SK-N-SH (cell line): ENCODE results near the gene NAPG. TPM values are rescaled to one million over a fixed set of nuclear protein-coding genes. Genes with fewer than 3 reads are reported as not detected.

ENCODE experiments used
- CTCF ChIA-PET: fragments of 300-600, 350-600 bp; formaldehyde crosslinking; extraction: SDS; loops from one replicate; lab custom pipeline; 2021; lab: Yijun Ruan, JAX
- POLR2A ChIA-PET: fragments of 350-600 bp; sonication (Branson Sonifier 250); formaldehyde crosslinking; extraction: SDS; loops from one replicate; lab custom pipeline; 2020; ENCODE audit warnings: antibody characterized with exemption, inconsistent platforms; lab: Yijun Ruan, JAX
- DNase-seq: peaks from one replicate; pipeline ENCODE4 v3.0.0; 2012
- H2AFZ ChIP-seq: fragments of 200-600 bp; sonication (generic); 2 replicates; pipeline ENCODE4 v1.8.1; 2016; ENCODE audit warnings: antibody characterized with exemption, mild to moderate bottlenecking, low read depth
- H3F3A ChIP-seq: fragments of 200-600 bp; sonication (generic); replicated peaks from 2 replicates; pipeline ENCODE3; 2016; ENCODE audit warnings: antibody characterized with exemption, mild to moderate bottlenecking; ENCODE audit not compliant: insufficient read depth
- H3K27ac ChIP-seq, 2 experiments: fragments of 200-500 bp in 1 of 2; fragments of 200-600 bp in 1 of 2; sonication (Bioruptor generic) in 1 of 2; sonication (generic), shearing (Covaris generic) in 1 of 2; 2 replicates each; pipeline versions ENCODE4 v1.5.1 to v1.6.1; 2014 to 2016; ENCODE audit warnings: low read depth in 2 of 2, inconsistent platforms in 1 of 2, low read length in 1 of 2, mild to moderate bottlenecking in 1 of 2, mixed read lengths in 1 of 2
- H3K27me3 ChIP-seq: fragments of 200-600 bp; sonication (generic), shearing (Covaris generic); 2 replicates; pipeline ENCODE4 v1.6.1; 2016; ENCODE audit warnings: mixed run types; ENCODE audit not compliant: insufficient read depth
- H3K36me3 ChIP-seq, 2 experiments: fragments of 200-500 bp in 1 of 2; fragments of 200-600 bp in 1 of 2; sonication (Bioruptor generic) in 1 of 2; sonication (generic) in 1 of 2; replicated peaks in 1 of 2; 2 replicates each; pipeline versions ENCODE3 to v1.5.1; 2014 to 2016; ENCODE audit warnings: low read length in 1 of 2, mild to moderate bottlenecking in 1 of 2; ENCODE audit not compliant: insufficient read depth in 2 of 2, control insufficient read depth in 1 of 2
- H3K4me1 ChIP-seq, 2 experiments: fragments of 200-500 bp in 1 of 2; fragments of 200-600 bp in 1 of 2; sonication (Bioruptor generic) in 1 of 2; sonication (generic), shearing (Covaris generic) in 1 of 2; 2 replicates each; pipeline versions ENCODE4 v1.5.1 to v1.6.1; 2014 to 2016; ENCODE audit warnings: low read depth in 1 of 2, low read length in 1 of 2, mixed run types in 1 of 2; ENCODE audit not compliant: insufficient read depth in 2 of 2, control insufficient read depth in 1 of 2
- H3K4me2 ChIP-seq: fragments of 200-600 bp; sonication (generic), shearing (Covaris generic); 2 replicates; pipeline ENCODE4 v1.6.1; 2017; ENCODE audit warnings: mixed run types
- H3K4me3 ChIP-seq, 2 experiments: fragments of 200-500 bp in 1 of 2; fragments of 200-600 bp in 1 of 2; sonication (Bioruptor generic) in 1 of 2; sonication (generic), shearing (Covaris generic) in 1 of 2; 2 replicates each; pipeline versions ENCODE4 v1.5.1 to v1.8.1; 2014 to 2016; ENCODE audit warnings: low read depth in 2 of 2, inconsistent platforms in 1 of 2, low read length in 1 of 2, mild to moderate bottlenecking in 1 of 2, mixed read lengths in 1 of 2, moderate library complexity in 1 of 2
- H3K79me2 ChIP-seq: fragments of 200-600 bp; sonication (generic); 2 replicates; pipeline ENCODE4 v1.8.1; 2017; ENCODE audit warnings: mild to moderate bottlenecking; ENCODE audit not compliant: insufficient read depth
- H3K9ac ChIP-seq: fragments of 200-600 bp; sonication (generic); 2 replicates; pipeline ENCODE4 v1.6.1; 2017; ENCODE audit warnings: mixed run types
- H3K9me2 ChIP-seq: fragments of 200-600 bp; sonication (generic); 2 replicates; pipeline ENCODE4 v1.6.1; 2017; ENCODE audit warnings: mixed run types
- H3K9me3 ChIP-seq: fragments of 200-600 bp; sonication (generic); 2 replicates; pipeline ENCODE4 v1.6.1; 2017; ENCODE audit warnings: mixed run types, mild to moderate bottlenecking, moderate library complexity
- H4K20me1 ChIP-seq: fragments of 200-600 bp; sonication (generic); 2 replicates; pipeline ENCODE4 v1.6.1; 2017; ENCODE audit warnings: mild to moderate bottlenecking, mixed run types; ENCODE audit not compliant: insufficient read depth
- CHD2 ChIP-seq: fragments of 150-350 bp; IDR thresholded peaks from 2 replicates; pipeline ENCODE4 v1.6.1; 2018; ENCODE audit warnings: low read length; ENCODE audit not compliant: partially characterized antibody
- EZH2phosphoT487 ChIP-seq: fragments of 200-600 bp; sonication (generic); IDR thresholded peaks from 2 replicates; pipeline ENCODE4 v1.6.1; 2017; ENCODE audit warnings: low read depth, mixed run types, mild to moderate bottlenecking, antibody characterized with exemption, moderate library complexity, borderline replicate concordance
- FOSL2 ChIP-seq: IDR thresholded peaks from 2 replicates; pipeline ENCODE4 v1.4.0; 2012; ENCODE audit warnings: low read depth, mild to moderate bottlenecking, moderate library complexity, borderline replicate concordance
- FOXJ3 ChIP-seq: sonication (generic); formaldehyde crosslinking; IDR thresholded peaks from 2 replicates; pipeline ENCODE4 v1.5.1; 2020; ENCODE audit warnings: mild to moderate bottlenecking, missing genetic modification reagents
- FOXM1 ChIP-seq: IDR thresholded peaks from 2 replicates; pipeline ENCODE4 v1.4.0; 2012; ENCODE audit warnings: low read depth, mild to moderate bottlenecking
- GABPA ChIP-seq: IDR thresholded peaks from 2 replicates; pipeline ENCODE4 v1.4.0; 2012; ENCODE audit warnings: low read depth, mild to moderate bottlenecking
- GATA2 ChIP-seq: sonication (generic); formaldehyde crosslinking; IDR thresholded peaks from 2 replicates; pipeline ENCODE4 v1.5.0; 2020; ENCODE audit warnings: mild to moderate bottlenecking, missing genetic modification reagents
- MEF2A ChIP-seq: IDR thresholded peaks from 2 replicates; pipeline ENCODE4 v1.4.0; 2012; ENCODE audit warnings: low read depth, borderline replicate concordance
- MXI1 ChIP-seq: IDR thresholded peaks from 2 replicates; pipeline ENCODE4 v1.6.1; 2012; ENCODE audit warnings: mild to moderate bottlenecking, low read depth, low read length, improper control_type of control experiment
- NFIC ChIP-seq: IDR thresholded peaks from 2 replicates; pipeline ENCODE4 v1.4.0; 2012; ENCODE audit warnings: borderline replicate concordance
- NRF1 ChIP-seq: IDR thresholded peaks from 2 replicates; pipeline ENCODE4 v1.6.1; 2012; ENCODE audit warnings: low read depth, mild to moderate bottlenecking, low read length
- RCOR1 ChIP-seq: fragments of 150-350 bp; IDR thresholded peaks from 2 replicates; pipeline ENCODE4 v1.6.1; 2017; ENCODE audit warnings: antibody characterized with exemption, low read length
- RFX5 ChIP-seq: IDR thresholded peaks from 2 replicates; pipeline ENCODE4 v1.6.1; 2012; ENCODE audit warnings: mild to moderate bottlenecking, improper control_type of control experiment, low read length
- TAF1 ChIP-seq: IDR thresholded peaks from 2 replicates; pipeline ENCODE4 v1.6.1; 2012; ENCODE audit warnings: low read depth, mild to moderate bottlenecking, low read length, moderate library complexity, borderline replicate concordance
- TEAD4 ChIP-seq: IDR thresholded peaks from 2 replicates; pipeline ENCODE4 v1.4.0; 2012; ENCODE audit warnings: mild to moderate bottlenecking, borderline replicate concordance; ENCODE audit not compliant: insufficient read depth
- YY1 ChIP-seq: IDR thresholded peaks from 2 replicates; pipeline ENCODE4 v1.4.0; 2012; ENCODE audit warnings: low read depth, mild to moderate bottlenecking
- WGBS: methylation state at CpG from one replicate; pipeline ENCODE4 v1.1.6; 2017; ENCODE audit warnings: low lambda C conversion rate; 5-methylcytosine and 5-hydroxymethylcytosine counted together
- polyA plus RNA-seq, 3 experiments: library from polyadenylated mRNA; depleted of rRNA; stranded (reverse); fragments of >200 nt; gene quantifications; 2 replicates each; pipeline ENCODE4 v1.2.3, GENCODE V29; 2012
- TF ChIP-seq, protein P1 (sequence below): fragments of 200-600 bp; sonication (generic); IDR thresholded peaks from 2 replicates; pipeline ENCODE4 v1.6.1; 2017; ENCODE audit warnings: antibody characterized with exemption, mild to moderate bottlenecking, moderate library complexity
- TF ChIP-seq, protein P2 (sequence below): fragments of 150-350 bp; IDR thresholded peaks from 2 replicates; pipeline ENCODE4 v1.6.1; 2017; ENCODE audit warnings: antibody characterized with exemption, low read length, low read depth, borderline replicate concordance
- TF ChIP-seq, protein P3 (sequence below): IDR thresholded peaks from 2 replicates; pipeline ENCODE4; 2012
- TF ChIP-seq, protein P4 (sequence below): IDR thresholded peaks from 2 replicates; pipeline ENCODE4 v1.4.0; 2012; ENCODE audit warnings: low read depth, borderline replicate concordance
- TF ChIP-seq, protein P5 (sequence below): IDR thresholded peaks from 2 replicates; pipeline ENCODE4 v1.6.1; 2012; ENCODE audit warnings: mild to moderate bottlenecking, low read depth, low read length, moderate library complexity

The NAPG gene
- polyA plus RNA-seq, 1 of the 3 experiments (the other 2 are of a cell fraction) = 9.2 TPM

DNA sequence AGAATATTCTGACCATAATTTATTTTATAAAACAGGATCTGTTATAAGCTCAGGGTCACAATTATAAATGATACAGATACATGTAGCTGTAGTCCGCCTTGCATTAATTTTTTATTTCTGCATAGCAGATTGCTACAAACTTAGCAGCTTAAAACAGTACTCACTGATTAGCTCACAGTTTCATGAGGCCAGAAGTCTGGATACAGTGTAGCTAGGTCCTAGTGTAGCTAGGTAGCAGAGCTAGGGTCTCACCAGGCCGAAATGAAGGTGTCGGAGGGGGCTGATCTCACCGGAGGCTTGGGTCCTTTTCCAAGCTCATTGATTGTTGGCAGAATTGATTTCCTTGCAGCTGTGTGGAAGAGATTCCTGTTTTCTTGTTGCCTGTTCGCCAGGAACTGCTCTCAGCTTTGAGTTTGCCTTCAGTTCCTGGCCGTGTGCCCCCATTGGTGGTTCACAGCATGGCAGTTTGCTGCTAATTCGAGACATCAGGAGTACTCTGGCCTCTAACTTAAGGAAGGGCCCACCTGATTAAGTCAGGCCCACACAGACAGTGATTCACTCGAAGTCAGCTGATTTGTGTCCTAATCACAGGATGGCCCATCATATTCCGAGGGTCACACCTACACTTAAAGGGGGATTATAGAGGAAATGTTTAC is 18.4 kb downstream of the NAPG start (continued):
- TF ChIP-seq EZH2phosphoT487 = no peak
- TF ChIP-seq MEF2A = no peak
- no peak for TF ChIP-seq NRF1
- TF ChIP-seq, protein P1, sequence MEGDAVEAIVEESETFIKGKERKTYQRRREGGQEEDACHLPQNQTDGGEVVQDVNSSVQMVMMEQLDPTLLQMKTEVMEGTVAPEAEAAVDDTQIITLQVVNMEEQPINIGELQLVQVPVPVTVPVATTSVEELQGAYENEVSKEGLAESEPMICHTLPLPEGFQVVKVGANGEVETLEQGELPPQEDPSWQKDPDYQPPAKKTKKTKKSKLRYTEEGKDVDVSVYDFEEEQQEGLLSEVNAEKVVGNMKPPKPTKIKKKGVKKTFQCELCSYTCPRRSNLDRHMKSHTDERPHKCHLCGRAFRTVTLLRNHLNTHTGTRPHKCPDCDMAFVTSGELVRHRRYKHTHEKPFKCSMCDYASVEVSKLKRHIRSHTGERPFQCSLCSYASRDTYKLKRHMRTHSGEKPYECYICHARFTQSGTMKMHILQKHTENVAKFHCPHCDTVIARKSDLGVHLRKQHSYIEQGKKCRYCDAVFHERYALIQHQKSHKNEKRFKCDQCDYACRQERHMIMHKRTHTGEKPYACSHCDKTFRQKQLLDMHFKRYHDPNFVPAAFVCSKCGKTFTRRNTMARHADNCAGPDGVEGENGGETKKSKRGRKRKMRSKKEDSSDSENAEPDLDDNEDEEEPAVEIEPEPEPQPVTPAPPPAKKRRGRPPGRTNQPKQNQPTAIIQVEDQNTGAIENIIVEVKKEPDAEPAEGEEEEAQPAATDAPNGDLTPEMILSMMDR = no peak
- no peak for TF ChIP-seq GABPA
- TF ChIP-seq RCOR1 = no peak

DNA sequence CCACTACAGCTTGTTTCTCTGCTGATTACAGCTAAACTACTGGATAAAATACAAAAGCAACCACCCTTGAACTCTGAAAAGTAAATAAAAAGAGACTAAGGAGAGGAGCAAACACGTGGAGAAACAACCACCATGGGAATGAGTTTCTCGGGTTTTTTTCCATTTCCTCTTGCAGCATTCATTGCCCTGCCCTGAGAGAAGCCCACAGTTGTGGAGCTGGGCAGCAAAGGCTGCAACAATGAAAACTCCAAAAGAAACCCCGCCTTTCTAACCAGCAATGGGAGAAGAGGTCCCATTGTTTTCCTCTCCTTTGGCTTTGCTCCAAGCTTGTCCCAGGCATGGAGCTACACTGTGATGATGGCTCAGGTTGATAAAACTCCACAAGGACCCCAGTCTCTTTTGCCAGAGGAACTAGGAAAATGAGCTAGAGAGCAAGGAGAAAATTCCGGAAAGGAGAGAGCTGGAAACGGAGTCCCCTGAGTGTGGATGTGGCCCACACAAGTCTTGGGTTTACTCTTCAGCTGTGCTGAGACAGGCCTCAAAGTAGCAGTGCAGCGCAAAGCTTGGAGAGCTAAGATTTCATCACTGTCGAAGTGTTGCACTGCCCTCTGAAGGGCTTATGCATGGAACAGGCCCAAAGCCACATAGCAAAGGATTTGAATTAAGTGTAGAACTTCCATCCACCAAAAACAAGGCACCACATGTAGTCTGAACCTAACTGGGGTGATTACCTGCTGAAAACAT is 20.9 kb downstream of the NAPG start:
- no peaks in the 10 kb centered on the region for H3K9me2 ChIP-seq
- no peaks in the 10 kb centered on the region for H3K27me3 ChIP-seq
- peaks cover 4% of the 10 kb centered on the region; the same call in 1 of the 2 replicates for H4K20me1 ChIP-seq
- H3K9ac ChIP-seq = no peak overlapping the region
- H2AFZ ChIP-seq = no peak overlapping the region
- ChIA-PET POLR2A (no interaction called here), CTCF (interaction anchor here (1.3 to 3.7 kb wide), 2 partner anchors 13 kb away, joined by 4 to 24 read pairs; no protein-coding TSS in a partner anchor)
- H3F3A ChIP-seq = peaks cover 3% of the 10 kb centered on the region
- no peak for TF ChIP-seq TEAD4
- no peak for TF ChIP-seq MXI1
- TF ChIP-seq NRF1 = no peak
- TF ChIP-seq EZH2phosphoT487 = no peak
- TF ChIP-seq, protein P2, sequence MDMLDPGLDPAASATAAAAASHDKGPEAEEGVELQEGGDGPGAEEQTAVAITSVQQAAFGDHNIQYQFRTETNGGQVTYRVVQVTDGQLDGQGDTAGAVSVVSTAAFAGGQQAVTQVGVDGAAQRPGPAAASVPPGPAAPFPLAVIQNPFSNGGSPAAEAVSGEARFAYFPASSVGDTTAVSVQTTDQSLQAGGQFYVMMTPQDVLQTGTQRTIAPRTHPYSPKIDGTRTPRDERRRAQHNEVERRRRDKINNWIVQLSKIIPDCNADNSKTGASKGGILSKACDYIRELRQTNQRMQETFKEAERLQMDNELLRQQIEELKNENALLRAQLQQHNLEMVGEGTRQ = no peak
- TF ChIP-seq CHD2 = no peak
- no peak for TF ChIP-seq RFX5
- TF ChIP-seq, protein P3, sequence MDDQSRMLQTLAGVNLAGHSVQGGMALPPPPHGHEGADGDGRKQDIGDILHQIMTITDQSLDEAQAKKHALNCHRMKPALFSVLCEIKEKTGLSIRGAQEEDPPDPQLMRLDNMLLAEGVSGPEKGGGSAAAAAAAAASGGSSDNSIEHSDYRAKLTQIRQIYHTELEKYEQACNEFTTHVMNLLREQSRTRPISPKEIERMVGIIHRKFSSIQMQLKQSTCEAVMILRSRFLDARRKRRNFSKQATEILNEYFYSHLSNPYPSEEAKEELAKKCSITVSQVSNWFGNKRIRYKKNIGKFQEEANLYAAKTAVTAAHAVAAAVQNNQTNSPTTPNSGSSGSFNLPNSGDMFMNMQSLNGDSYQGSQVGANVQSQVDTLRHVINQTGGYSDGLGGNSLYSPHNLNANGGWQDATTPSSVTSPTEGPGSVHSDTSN = no peak
- no peak for TF ChIP-seq GABPA
- TF ChIP-seq, protein P4, sequence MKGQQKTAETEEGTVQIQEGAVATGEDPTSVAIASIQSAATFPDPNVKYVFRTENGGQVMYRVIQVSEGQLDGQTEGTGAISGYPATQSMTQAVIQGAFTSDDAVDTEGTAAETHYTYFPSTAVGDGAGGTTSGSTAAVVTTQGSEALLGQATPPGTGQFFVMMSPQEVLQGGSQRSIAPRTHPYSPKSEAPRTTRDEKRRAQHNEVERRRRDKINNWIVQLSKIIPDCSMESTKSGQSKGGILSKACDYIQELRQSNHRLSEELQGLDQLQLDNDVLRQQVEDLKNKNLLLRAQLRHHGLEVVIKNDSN = no peak
- TF ChIP-seq FOSL2 = no peak
- TF ChIP-seq TAF1 = no peak
- TF ChIP-seq YY1 = no peak
- no peak for TF ChIP-seq MEF2A
- TF ChIP-seq NFIC = no peak
- TF ChIP-seq FOXJ3 = no peak
- TF ChIP-seq, protein P5, sequence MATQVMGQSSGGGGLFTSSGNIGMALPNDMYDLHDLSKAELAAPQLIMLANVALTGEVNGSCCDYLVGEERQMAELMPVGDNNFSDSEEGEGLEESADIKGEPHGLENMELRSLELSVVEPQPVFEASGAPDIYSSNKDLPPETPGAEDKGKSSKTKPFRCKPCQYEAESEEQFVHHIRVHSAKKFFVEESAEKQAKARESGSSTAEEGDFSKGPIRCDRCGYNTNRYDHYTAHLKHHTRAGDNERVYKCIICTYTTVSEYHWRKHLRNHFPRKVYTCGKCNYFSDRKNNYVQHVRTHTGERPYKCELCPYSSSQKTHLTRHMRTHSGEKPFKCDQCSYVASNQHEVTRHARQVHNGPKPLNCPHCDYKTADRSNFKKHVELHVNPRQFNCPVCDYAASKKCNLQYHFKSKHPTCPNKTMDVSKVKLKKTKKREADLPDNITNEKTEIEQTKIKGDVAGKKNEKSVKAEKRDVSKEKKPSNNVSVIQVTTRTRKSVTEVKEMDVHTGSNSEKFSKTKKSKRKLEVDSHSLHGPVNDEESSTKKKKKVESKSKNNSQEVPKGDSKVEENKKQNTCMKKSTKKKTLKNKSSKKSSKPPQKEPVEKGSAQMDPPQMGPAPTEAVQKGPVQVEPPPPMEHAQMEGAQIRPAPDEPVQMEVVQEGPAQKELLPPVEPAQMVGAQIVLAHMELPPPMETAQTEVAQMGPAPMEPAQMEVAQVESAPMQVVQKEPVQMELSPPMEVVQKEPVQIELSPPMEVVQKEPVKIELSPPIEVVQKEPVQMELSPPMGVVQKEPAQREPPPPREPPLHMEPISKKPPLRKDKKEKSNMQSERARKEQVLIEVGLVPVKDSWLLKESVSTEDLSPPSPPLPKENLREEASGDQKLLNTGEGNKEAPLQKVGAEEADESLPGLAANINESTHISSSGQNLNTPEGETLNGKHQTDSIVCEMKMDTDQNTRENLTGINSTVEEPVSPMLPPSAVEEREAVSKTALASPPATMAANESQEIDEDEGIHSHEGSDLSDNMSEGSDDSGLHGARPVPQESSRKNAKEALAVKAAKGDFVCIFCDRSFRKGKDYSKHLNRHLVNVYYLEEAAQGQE = no peak
- no peak for TF ChIP-seq FOXM1
- TF ChIP-seq GATA2 (CRISPR knock-in tag) = no peak
- 92% methylated on average over 6 of the region's 7 CpGs for WGBS
- H3K36me3 ChIP-seq = peaks cover 78 to 80% of the 10 kb centered on the region in 2 experiments
- 0 out of 2 replicates have a peak, but pooled peaks cover 10% of the 10 kb centered on the region for H3K79me2 ChIP-seq
- H3K4me2 ChIP-seq = no peak overlapping the region
- H3K9me3 ChIP-seq = no peaks in the 10 kb centered on the region
- H3K4me3 ChIP-seq = no peak overlapping the region
- H3K27ac ChIP-seq = no peak overlapping the region
- H3K4me1 ChIP-seq = no peaks in the 10 kb centered on the region; a peak in 1 of 4 replicates
- no peak for DNase-seq
